LNCAP (cell line): ENCODE data around the gene DLGAP1.

Experiments
- TF ChIP-seq, protein P1 (sequence below): fragments of 450-650 bp; IDR thresholded peaks from 2 replicates; pipeline ENCODE4 v1.5.1; 2017; ENCODE audit warnings: mild to moderate bottlenecking

DLGAP1 gene

DNA sequence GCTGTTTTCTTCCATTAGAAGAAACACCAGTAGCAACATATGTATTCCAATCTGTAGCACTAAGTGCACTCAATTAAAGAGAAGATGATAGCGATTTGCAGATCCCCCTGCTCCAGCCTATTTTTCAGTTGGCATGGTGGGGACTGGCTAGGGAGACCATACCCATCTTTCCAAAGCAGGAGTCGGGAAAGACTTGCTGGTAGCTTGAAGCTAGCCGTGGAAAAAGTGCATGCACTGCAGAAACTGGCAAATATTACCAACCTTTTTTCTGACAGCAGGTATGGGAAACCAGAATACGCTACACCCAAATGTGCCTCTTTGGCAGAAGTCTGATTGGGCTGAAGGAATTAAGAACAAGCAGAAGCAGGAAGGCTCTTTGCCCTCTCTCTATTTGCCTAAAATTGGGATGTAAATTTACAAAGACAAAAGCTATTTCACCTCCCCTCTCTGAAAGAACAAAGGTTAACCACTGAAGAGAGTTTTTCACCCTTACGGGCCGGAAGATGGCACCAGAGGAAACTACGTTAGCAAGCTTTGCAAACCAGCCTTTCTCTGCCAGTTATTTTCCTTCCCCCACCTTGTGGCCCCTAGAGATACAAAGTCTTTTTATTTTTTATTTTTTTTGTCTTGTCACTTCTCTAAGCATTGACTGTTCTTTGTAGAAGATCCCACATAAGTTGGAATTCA is 273.1 kb downstream of the DLGAP1 start:
- TF ChIP-seq, protein P1, sequence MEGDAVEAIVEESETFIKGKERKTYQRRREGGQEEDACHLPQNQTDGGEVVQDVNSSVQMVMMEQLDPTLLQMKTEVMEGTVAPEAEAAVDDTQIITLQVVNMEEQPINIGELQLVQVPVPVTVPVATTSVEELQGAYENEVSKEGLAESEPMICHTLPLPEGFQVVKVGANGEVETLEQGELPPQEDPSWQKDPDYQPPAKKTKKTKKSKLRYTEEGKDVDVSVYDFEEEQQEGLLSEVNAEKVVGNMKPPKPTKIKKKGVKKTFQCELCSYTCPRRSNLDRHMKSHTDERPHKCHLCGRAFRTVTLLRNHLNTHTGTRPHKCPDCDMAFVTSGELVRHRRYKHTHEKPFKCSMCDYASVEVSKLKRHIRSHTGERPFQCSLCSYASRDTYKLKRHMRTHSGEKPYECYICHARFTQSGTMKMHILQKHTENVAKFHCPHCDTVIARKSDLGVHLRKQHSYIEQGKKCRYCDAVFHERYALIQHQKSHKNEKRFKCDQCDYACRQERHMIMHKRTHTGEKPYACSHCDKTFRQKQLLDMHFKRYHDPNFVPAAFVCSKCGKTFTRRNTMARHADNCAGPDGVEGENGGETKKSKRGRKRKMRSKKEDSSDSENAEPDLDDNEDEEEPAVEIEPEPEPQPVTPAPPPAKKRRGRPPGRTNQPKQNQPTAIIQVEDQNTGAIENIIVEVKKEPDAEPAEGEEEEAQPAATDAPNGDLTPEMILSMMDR, result no peak

DNA sequence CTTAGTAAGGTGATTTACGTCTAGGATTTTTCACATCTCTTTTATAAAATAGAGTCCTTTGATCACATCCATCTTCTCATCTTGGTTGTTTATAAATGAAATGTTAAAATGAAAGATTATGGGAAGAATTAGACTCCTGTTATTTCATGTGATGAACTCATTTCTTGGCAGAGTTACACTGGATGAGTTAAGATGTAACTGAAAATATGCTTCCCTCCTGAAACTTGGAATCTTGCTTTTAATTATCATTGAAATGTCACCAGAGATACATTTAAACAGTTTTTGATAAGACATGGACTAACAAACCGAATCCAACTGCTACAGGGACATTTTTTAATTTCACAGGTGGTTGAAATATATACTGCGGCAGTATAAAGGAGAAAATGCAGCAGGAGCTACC is 274.0 kb downstream of the DLGAP1 start:
- TF ChIP-seq, protein P1, result no peak

DNA sequence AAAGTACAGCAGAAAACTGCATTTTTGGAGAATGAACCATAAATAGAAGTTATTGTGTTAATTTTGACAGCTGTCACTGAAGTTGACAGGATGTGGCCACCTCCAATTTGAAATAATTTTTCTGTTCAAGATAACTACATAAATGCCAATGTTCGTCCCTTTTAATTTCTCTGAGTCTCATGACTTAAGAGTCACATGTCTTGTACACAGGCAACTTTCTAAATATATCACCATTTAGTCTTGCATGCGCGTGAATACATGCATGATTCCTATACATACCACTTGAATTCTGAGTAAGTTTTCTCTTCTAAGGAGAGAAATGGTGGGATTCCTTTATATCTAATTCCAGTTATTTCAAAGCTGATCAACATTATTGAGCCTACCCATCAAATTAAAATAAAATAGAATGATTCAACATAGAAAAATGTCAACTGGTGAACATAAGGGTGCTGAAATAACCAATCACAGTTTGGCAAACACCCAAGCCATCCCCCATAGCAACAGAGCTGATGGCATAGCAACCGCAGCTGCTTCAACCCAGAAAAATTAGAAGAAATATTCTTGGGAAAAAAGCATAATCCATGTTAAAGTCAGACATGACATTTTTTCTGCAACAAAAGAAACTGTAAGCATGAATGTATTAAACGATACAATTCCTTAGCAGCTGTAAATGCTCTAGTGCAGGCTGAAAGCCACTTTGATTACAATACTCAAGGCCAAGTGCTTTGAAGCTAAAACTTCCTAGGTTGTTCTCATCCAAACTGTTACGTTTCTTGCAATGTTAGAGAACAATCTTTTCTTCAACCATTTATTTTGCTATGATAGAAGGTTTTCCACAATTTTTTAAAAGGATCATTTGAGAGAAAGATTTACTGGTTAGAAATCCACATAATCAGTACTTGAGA is 282.7 kb downstream of the DLGAP1 start:
- TF ChIP-seq, protein P1, result no peak

DNA sequence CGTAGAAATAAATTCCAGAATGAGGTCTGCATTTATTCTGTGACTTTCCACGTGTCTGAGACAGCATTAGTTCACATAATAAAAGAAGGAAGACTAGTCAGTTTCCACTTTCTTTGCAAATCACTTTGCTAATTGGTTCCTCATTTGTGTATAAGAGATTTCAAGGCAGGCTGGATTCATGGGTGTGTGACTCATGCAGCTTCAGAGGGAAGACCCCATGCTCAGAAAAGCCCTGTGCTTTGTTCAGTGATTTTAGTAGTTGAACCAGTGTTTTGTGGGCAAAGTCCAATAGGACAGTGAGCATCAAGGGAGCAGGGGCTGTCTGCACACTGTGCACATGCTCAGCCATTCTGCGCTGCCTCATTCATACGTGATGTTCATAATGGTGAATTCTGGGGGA is 297.8 kb downstream of the DLGAP1 start:
- TF ChIP-seq, protein P1, result no peak

DNA sequence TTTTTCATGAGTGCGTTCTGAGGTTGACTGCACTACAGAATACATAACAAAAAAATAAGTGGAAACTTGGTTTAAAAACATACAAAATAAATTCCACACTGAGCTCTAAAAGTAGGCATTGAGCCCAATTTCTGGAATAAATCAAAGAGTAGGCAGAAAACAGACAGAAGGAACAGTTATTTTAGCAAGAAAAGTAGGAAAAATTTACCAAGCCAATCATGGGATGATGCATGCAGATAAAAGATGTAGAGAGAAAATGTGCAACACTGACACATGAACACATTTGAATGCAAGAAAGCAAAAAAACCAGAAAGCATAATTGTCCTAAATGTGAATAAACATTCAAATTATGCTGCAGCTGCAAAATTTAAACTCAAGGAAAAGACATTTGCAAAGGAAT is 308.3 kb downstream of the DLGAP1 start:
- TF ChIP-seq, protein P1, result no peak

DNA sequence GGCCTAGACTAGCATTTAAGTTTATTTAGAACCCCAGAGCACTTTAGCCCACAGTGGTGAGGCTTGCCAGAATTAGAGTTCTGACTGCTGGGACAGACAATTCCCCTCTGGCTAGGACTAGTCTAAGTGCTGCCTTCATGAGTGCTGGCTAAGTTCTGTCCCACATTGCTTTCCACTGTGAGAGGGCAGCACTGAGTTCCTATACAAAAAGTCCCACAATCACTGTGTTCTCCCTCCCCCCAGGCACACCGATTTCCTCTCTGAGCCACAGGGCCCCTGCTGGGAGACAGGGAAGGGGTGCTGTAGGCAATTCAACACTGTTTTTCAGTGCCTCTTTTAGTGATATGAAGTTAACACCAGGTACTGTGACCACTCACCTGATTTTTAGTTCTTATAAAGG is 310.9 kb downstream of the DLGAP1 start:
- TF ChIP-seq, protein P1, result no peak

DNA sequence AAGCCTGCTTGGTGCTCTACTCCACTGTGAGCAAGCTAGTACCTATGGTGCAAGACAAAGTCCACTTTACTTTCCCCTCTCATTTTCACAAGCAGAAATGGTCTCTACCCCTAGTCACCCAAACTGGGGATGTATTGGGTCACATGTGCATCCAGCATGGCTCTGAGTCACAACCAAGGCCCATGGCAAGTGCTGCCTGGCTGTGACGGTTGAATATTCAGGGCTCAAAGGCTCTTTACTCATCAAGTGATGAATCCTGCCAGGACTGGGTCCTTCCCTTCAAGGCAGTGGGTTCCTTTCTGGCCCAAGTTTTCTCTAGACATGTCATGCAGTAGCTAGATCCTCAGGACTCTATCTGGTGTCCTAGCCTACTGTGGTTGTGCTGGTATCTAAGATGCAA is 311.5 kb downstream of the DLGAP1 start:
- TF ChIP-seq, protein P1, result no peak
